Pancreas (tissue), 10 donors: ENCODE measurements around the gene SLC29A2. TPM values are rescaled to one million over a fixed set of nuclear protein-coding genes. Genes with fewer than 3 reads are reported as not detected.

Source experiments
- ATAC-seq, 4 donors: fragments of 200-7000 bp; cut with Tn5 transposase; one replicate each; pipeline versions ENCODE4 v1.8.0 to v1.9.1; 2020; ENCODE audit warnings: mild to moderate bottlenecking in 4 of 4, moderate library complexity in 4 of 4
- DNase-seq, 6 donors: peaks; one replicate each; pipeline ENCODE4 v3.0.0-alpha.2; 2020
- FAIRE-seq: peaks from 2 replicates; lab custom pipeline; 2012; peaks lifted over from hg19 to GRCh38; lab: Jason Lieb, UNC
- H3K27ac ChIP-seq, 4 donors: fragments of 200-600 bp; sonication (generic); 1 replicate in 3 of 4; 2 replicates in 1 of 4; pipeline versions ENCODE4 v1.5.0 to v1.8.0; 2020
- H3K27me3 ChIP-seq, 4 donors: fragments of 200-600 bp; one replicate each; pipeline ENCODE4 v1.8.0; 2021
- H3K36me3 ChIP-seq, 3 donors: fragments of 200-600 bp; sonication (generic) in 1 of 3; one replicate each; pipeline versions ENCODE4 v1.5.0 to v1.8.0; 2020 to 2021
- H3K4me1 ChIP-seq, 3 donors: fragments of 200-600 bp; one replicate each; pipeline ENCODE4 v1.8.0; 2021
- H3K4me3 ChIP-seq, 4 donors: fragments of 200-600 bp; sonication (generic) in 2 of 4; one replicate each; pipeline versions ENCODE4 v1.5.0 to v1.8.0; 2020 to 2021
- H3K9me3 ChIP-seq, 4 donors: fragments of 200-600 bp; one replicate each; pipeline ENCODE4 v1.8.0; 2021
- WGBS, 2 donors: extraction: QIAGEN DNeasy Blood & Tissue Kit; methylation state at CpG; one replicate each; pipeline ENCODE4 v1.1.7; 2013; 5-methylcytosine and 5-hydroxymethylcytosine counted together
- intact Hi-C, 3 donors: fragments of 100-400 bp; cut with DNase I; formaldehyde crosslinking; loops; one replicate each; pipeline versions ENCODE4 v1.11.1 to v1.14.2; 2022
- polyA plus RNA-seq, 2 donors: library from polyadenylated mRNA; stranded (reverse); fragments of 200-250 nt; gene quantifications; one replicate each; pipeline ENCODE4 v1.2.3, GENCODE V29; 2013
- total RNA-seq, 6 donors: library from RNA; stranded (reverse); fragmentation: NEBNext Ultra II Directional in 4 of 6; extraction: Animal tissue kit (Norgen Biotek cat#: 25700) in 4 of 6; gene quantifications; one replicate each; pipeline versions ENCODE4 v1.2.1 to v1.2.4, GENCODE V29; 2021 to 2023
- TF ChIP-seq, protein P1 (sequence below), 4 donors: fragments of 200-600 bp; sonication (generic) in 3 of 4; IDR thresholded peaks; one replicate each; pipeline versions ENCODE4 v1.5.0 to v1.8.0; 2021; ENCODE audit warnings: antibody characterized with exemption in 4 of 4
- donor health status: healthy with polysubstance abuse.
- donor health status: DM: no; HTN: no; CAD: no; lungs with moderate emphysema.
- donor health status: DM: no; HTN: no; CAD: no.
- donor health status: control.
- donor health status: control.
- donor health status: Bipolar disorder and iron deficiency.
- donor health status: DM: yes; HTN: yes; CAD: no.
- donor health status: DM: no; HTN: no; CAD: no.
- donor health status: DM: no; HTN: no; CAD: no.
- donor health status: DM: yes; HTN: yes; CAD: no.

Gene SLC29A2
- total and polyA plus RNA-seq, 8 donors: 2.9 to 21.7 (median 4.8) TPM

DNA sequence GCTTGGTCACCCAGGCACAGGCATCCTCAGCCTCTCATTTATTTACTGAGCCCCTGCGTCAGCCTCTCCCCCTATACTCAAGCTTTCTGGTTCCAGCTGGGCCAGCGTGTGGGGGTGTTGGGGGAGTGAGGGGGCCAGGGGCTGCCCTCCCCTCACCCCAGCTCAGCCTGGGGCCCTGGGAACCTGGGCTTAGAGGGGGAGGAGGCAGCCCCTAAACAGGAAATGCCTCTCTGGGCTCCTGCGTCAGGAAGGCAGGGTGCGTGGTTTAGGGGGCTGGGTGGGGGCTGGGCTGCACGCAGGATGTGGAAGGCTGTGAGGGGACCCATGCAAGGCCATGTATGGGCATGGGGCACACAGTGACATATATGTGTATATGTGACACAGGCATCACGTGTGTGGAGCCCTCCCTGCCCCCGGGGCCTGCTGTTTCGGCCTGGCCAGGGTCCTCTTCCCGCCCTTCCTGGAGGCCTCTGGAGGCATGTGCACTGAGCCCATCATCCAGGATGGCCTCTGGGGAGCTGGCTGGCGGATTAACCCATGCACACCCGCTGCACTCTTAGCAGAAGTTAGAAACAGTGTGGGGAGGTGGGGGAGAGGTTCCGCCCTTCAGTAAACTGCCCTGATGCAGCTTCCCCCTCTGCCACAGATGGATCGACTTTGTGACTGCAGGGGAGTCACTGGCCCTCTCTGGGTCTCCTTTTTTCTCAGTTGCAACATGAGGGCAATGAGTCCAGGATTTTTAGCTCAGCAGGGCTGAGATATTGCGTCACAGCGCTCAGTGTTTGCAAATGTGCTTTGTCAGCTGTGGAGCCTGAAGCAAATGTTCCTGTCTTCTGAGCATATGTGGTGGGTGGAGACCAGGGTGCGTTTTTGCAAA, 53.6 kb downstream of the SLC29A2 start:
- ATAC-seq: peak in 3 of 4 donors; percentile 30 to 45 (median 37)
- no peaks in the 10 kb centered on the region for H3K27me3 ChIP-seq
- no peaks in the 10 kb centered on the region for H3K9me3 ChIP-seq
- H3K4me3 ChIP-seq: no peak overlapping the region
- no peaks in the 10 kb centered on the region for H3K36me3 ChIP-seq
- TF ChIP-seq, protein P1, sequence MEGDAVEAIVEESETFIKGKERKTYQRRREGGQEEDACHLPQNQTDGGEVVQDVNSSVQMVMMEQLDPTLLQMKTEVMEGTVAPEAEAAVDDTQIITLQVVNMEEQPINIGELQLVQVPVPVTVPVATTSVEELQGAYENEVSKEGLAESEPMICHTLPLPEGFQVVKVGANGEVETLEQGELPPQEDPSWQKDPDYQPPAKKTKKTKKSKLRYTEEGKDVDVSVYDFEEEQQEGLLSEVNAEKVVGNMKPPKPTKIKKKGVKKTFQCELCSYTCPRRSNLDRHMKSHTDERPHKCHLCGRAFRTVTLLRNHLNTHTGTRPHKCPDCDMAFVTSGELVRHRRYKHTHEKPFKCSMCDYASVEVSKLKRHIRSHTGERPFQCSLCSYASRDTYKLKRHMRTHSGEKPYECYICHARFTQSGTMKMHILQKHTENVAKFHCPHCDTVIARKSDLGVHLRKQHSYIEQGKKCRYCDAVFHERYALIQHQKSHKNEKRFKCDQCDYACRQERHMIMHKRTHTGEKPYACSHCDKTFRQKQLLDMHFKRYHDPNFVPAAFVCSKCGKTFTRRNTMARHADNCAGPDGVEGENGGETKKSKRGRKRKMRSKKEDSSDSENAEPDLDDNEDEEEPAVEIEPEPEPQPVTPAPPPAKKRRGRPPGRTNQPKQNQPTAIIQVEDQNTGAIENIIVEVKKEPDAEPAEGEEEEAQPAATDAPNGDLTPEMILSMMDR (IDR thresholded peaks at IDR 0.05): no peak
- H3K27ac ChIP-seq: peak overlapping the region in 2 of 4 donors; percentile 5 to 37
- FAIRE-seq: no peak
- intact Hi-C loops: no loop called here
- H3K4me1 ChIP-seq: no peaks in the 10 kb centered on the region
- WGBS, 2 donors: 51 to 56% methylated on average over 16 of the region's 16 CpGs
- no peak for DNase-seq

DNA sequence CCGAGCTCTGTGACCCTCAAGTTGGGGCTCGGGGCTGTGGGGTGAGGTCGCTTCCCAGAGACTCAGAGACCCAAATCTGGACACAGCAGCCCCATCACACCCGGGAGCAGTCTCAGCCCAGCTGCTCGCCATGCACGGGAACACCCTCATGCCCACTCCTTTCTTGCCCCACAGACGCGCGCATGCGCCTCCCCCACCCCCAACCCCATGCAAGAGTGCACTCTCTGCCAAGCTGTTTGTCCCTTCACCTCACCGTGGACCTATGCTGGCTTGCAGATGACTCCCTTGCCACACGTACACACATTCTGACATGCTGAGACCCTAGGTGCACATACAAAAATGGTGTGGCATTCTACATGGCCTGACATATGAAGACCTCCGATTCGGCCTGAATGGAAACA, 54.2 kb downstream of the SLC29A2 start:
- no peaks in the 10 kb centered on the region for H3K4me1 ChIP-seq
- H3K4me3 ChIP-seq: no peak overlapping the region
- H3K36me3 ChIP-seq: no peaks in the 10 kb centered on the region
- no peaks in the 10 kb centered on the region for H3K27me3 ChIP-seq
- TF ChIP-seq, protein P1 (IDR thresholded peaks at IDR 0.05): no peak
- H3K9me3 ChIP-seq: no peaks in the 10 kb centered on the region
- FAIRE-seq: no peak
- WGBS, 2 donors: 51 to 55% methylated on average over 14 of the region's 14 CpGs
- intact Hi-C loops: no loop called here
- ATAC-seq: no peak
- H3K27ac ChIP-seq: peak overlapping the region in 2 of 4 donors; percentile 5 to 37
- DNase-seq: no peak

DNA sequence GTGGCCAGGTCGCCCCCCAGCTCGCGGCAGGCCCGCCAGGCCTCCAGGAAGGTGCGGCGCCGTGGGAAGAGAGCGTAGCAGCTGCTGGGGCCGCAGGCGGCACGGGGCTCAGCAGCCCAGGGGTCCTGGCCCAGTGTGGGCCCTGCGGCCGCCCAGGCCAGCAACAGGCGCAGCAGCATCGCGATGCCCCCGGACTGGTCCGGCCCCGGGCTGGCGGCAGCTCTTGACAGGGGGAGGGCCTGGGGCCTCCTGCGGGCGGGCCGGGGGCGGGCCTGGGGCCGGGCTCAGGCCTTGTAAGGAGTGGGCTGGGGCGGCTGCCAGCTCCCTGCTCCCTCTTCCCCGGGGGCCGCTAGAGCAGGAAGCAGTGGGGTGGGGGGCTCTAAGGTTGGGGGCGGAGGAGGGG, 54.7 kb downstream of the SLC29A2 start, which contains the start of gene CD248:
Gene CD248 (minus strand): TSS at position 196 of the 403 bp plus-strand sequence. CDS start 17 bp downstream, at position 179.
- Histone ChIP-seq H3K27me3 (no peaks in the 10 kb centered on the region), H3K27ac (peak within 1 kb of the TSS in 2 of 4 donors; percentile 5 to 37), H3K4me1 (no peaks in the 10 kb centered on the region), H3K36me3 (no peaks in the 10 kb centered on the region), H3K4me3 (peak within 1 kb of the TSS in 2 of 4 donors; percentile 4 to 55), H3K9me3 (no peaks in the 10 kb centered on the region)
- WGBS, 2 donors: 38% methylated on average over 29 of the region's 29 CpGs; no CpG with 5 or more reads in 1 of the 2 donors
- ATAC-seq: no peak
- no peak for FAIRE-seq
- DNase-seq: peak in 1 of 6 donors; percentile 68
- intact Hi-C loops: no loop called here
- TF ChIP-seq, protein P1 (IDR thresholded peaks at IDR 0.05): no peak

DNA sequence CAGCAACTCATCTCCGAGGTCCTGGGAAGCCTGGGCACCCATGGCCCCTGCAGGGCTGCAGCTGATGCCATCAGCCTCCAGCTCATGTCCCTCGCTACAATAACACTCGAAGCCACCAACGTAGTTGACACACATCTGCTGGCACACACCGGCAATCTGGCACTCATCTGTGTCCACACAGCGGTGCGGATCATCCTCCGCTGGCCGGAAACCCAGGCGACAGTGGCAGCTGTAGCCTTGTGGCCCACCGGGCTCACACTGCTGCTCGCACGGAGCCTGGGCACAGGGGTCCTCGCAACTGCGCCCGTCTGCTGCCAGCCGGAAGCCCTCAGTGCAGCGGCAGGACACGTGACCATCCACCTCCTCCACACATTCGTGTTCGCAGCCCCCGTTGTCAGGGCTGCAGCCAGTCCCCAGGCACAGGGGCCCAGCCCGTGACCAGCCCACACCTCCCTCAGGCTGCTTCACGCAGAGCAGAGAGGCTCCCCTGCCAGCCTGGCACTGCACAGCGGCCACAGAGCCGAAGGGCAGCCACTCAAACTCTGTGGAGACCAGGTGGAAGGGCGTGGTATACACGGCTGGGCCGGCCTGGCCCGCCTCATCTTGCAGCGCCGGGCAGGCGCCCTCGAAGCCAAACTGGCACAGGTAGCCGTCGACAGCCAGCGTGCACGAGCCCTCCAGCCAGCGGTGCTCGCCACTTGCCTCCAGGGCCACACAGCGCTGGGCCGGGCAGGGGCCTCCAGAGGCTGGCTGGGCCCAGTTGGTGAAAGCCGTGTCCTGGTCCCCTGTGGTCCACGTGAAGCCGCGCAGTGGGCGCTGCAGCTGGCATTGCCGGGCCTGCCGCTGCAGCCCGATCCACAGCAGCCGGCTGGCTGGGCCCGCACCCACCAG, 55.4 kb downstream of the SLC29A2 start:
- no peaks in the 10 kb centered on the region for H3K36me3 ChIP-seq
- 81 to 87% methylated on average over 48 to 52 of the region's 52 CpGs for WGBS, 2 donors
- no peaks in the 10 kb centered on the region for H3K4me1 ChIP-seq
- ATAC-seq (no peak), DNase-seq (peak in 2 of 6 donors; percentile 34 to 73), FAIRE-seq (no peak)
- peak overlapping the region in 2 of 4 donors; percentile 4 to 55 for H3K4me3 ChIP-seq
- no peak overlapping the region for H3K27ac ChIP-seq
- H3K9me3 ChIP-seq: no peaks in the 10 kb centered on the region
- no peaks in the 10 kb centered on the region for H3K27me3 ChIP-seq
- TF ChIP-seq, protein P1 (IDR thresholded peaks at IDR 0.05): no peak
- intact Hi-C loops: no loop called here
